Subcutaneous adipose tissue (tissue), 4 donors: ENCODE results near the gene PRCC. TPM values are rescaled to one million over a fixed set of nuclear protein-coding genes. Genes with fewer than 3 reads are reported as not detected.

Source experiments
- CTCF ChIP-seq: fragments of 450-650 bp; IDR thresholded peaks from one replicate; pipeline ENCODE4 v1.5.1; 2016; ENCODE audit warnings: low read depth, mild to moderate bottlenecking, control low read depth, antibody characterized with exemption, moderate library complexity
- total RNA-seq, 4 donors: library from RNA; depleted of rRNA; stranded (reverse); fragments of >200 nt; gene quantifications; one replicate each; pipeline ENCODE4 v1.1.0, GENCODE V29; 2016

The PRCC gene
- total RNA-seq, 4 donors from 2014 or later, result 19.7 to 27.3 (median 21.3) TPM

- no peak for TF ChIP-seq CTCF
Observed at GRCh38 chr1:156786640-156787039, 19.3 kb downstream of the PRCC start.

DNA sequence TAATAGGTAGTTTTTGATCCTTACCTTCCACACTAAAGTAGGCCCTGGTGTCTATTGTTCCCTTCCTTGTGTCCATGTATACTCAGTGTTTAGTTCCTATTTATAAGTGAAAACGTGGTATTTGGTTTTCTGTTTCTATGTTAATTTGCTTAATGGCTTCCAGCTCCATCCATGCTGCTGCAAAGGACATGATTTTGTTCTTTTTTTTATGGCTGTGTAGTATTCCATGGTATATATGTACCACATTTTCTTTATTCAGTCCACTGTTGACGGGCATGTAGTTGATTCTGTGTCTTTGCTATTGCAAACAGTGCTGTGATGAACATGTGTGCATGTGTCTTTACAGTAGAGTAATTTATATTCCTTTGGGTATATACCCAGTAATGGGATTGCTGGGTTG lies 20.8 kb downstream of the PRCC start:
- no peak for TF ChIP-seq CTCF

DNA sequence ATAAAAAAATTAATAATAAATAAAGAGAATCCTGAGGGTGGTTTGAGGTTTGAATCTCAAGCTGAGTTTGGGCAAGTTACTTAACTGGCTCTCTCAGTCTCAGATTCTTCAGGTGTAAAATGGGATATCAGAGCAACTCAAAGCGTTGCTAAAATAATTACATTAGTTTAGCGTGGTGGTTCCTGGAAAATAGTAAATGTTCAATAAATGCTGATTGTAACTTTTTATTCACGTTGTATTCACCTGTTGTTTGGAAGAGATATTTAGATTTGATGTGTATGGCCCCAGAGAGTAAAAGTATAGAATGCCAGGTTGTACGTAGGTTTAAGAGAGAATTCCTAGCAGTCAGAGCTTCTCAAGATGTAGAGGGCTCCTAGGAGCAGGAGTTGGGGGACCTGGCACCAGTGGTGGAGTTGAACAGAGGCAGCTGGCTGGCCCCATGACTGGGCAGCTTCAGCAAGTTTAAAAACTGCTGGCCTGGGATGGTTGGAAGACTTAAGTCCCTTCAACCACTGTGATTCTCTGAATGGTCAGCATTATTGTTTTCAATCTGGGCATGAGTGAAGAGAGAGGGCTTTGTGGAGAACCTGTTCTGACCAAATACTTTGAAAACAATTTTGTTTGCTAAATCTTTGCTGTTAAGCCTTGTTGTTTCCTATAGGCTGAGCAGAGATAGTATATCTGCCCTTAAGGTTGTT lies 22.4 kb downstream of the PRCC start:
- no peak for TF ChIP-seq CTCF

- no peak for TF ChIP-seq CTCF
Observed at GRCh38 chr1:156794506-156795373, 27.4 kb downstream of the PRCC start.

DNA sequence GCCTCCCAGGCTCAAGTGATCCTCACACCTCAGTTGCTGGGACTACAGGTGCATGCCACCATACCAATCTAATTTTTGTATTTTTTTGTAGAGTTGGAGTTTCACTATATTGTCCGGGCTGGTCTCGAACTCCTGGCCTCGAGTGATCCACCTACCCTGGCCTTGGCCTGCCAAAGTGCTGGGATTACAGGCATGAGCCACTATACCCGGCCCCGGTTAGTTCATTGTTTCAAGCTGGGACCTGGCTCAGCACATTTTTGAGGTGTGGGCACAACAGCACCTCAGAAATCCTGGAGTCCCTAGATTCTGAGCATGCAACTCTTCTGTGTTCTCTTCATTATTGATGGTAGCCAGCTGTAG lies 28.0 kb downstream of the PRCC start:
- no peak for TF ChIP-seq CTCF

GRCh38 chr1:156795787-156796186 lies 28.5 kb downstream of the PRCC start:
- TF ChIP-seq CTCF, result no peak

DNA sequence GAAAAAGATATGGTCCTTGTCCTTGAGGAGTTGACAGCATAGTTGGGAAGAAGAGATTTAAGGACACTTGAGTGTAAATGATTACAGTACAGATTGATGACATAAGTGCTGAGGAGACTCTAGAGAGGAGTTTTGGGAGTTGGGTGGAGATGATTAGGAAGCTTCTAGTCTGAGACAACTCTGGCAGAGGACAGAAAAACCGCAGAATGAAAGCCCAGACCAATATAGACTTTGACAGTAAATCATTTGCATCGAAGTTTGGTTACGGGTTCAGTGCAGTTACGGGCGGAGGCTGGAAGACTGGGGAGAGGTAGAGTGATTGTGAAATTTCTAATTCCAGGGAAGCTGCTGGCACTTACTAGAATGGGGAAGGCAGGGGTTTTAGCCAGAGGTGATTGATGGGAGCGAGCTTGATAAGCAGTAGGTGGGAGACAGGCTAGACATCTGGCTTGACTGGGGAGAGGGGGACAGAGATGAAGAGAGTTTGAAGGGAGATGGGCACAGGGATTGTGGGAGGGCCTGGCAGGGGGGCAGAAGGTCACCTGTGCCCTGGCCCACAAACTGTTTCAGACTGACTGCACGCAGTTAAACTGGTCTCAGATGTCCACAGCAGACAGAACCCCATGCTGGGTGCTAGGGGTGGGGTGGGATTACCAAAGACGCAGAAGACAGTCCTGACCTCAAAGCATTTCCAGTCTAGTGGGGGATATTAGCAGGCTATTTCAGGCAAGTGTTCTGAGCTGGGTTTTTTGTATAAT lies 29.2 kb downstream of the PRCC start:
- TF ChIP-seq CTCF, result no peak
